Measurements from ENCODE around the gene UMAD1.

Gene UMAD1

DNA sequence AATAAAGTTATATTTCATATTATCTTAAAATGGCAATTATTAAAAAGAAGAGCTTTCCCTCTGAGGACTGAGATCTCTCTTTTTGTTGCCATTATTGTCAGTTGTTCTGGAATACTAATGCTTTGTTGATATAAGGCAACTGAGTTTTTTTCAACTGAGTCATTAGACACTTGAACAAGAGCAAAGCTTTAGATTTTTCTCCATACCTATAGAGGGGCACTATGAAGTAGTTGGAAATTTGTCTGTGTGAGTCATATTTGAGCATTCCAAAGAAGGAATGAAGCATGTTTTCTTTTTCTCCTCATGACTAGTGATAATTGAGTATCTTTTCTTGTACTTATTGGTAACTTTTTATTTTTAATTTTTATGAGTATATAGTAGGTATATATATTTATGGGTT is 53.3 kb downstream of the UMAD1 start:
- no peak for DNase-seq

DNA sequence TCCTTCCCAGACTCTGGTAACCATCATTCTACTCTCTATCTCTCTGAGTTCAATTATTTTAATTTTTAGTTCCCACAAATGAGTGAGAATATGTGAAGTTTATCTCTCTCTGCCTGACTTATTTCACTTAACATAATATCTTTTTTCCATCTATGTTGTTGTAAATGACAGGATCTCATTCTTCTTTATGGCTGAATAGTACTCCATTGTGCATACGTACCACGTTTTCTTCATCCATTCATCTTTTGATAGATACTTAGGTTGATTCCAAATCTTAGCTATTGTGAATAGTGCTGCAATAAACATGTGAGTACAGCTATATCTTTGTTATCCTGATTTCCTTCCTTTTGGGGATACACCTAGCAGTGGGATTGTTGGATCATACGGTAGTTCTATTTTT is 54.0 kb downstream of the UMAD1 start:
- no peak for DNase-seq

DNA sequence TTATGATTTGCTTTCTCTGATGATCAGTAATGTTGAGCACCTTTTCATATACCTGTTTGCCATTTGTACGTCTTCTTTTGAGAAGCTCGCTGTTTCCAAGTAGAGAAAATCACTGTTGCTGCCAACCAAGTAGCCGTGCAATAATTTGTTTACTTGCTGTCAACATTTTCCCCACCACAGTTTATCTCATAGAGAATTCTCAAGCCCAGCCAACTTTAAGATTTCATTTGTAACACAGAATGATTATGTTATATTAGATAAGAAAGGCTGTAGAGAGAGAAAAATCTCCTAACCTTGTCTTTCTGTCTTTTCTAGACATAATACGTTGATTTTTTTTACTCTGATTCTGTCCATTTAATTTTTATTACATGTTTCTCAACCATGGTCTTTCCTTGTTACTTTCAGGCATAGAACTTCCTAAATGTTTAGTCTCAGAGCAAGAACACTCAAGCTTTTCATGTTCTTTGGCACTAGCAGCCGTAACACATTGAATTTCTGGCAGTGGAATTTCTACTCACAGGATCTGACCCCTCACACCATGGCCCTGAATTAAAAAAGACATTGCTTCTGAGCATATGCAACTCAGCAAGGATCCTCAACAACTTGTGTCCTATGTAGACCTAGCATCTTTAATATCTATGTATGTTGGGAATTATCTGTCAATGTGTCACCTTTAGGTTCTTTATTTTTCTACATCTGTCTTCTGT is 54.7 kb downstream of the UMAD1 start:
- no peak for DNase-seq

DNA sequence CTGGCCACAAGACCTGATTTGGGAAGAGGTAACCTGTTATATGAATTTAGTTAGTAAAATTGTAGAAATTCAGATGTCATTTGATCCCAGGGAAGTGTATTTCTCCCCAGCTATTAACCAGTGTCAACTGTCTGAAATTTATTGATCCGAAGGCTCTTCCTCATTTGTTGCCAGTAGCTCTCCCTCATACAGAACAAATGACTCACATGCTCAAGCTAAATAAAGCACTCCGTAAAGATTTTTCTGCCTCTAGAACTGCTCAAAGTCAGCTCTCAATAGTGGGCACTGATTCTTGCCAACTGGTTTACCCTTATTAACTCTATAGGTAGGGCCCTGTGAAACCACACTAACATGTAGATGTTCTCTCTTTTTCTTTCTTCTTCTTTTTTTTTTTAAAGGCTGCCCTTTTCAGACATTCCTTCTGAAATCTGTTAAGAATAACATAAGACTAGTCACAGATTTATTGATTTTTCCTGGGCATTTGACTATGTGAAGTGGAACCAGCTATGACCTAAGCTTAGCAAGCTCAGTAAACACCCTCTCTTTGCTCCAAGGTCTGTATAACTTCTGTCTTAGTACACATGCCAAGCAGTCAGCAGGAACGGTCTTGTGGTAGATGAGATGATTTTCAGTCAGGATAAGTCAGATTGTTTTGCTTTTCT is 56.0 kb downstream of the UMAD1 start:
- DNase-seq, result no peak

DNA sequence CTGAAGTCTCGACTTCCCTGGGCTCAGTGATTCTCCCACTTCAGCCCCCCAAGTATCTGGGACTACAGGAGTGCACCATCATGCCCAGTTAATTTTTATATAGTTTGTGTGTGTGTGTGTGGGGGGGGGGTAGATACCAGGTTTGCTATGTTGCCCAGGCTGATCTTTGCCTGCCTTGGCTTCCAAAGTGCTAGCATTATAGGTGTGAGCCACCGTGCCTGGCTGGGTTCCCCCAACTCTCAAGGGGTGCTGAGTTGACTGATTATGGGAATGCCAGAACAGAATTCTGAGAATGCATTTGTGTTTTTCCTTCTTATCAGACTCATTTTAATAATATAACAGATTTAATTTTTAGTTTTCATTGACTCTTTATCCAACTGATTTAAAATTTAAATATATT is 58.4 kb downstream of the UMAD1 start:
- DNase-seq, result no peak

DNA sequence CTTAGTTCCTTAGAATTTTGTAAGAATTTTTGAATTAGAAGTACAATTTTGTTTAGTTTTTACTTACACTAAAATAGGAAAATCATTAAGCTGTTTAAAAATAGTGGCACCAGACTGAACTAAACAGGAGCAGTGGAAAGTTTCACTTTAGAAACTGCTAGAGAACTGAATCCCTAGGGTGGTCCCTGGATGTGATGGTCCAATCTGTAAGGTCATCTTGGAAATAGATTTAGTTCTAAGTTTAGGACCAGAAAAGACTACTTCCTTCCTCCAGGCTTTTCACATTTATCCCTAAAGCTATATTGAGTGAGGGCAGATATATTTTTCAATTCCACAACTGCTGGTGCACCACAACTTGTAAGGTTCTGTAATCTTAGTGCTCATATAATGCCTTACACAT is 58.8 kb downstream of the UMAD1 start:
- no peak for DNase-seq

DNA sequence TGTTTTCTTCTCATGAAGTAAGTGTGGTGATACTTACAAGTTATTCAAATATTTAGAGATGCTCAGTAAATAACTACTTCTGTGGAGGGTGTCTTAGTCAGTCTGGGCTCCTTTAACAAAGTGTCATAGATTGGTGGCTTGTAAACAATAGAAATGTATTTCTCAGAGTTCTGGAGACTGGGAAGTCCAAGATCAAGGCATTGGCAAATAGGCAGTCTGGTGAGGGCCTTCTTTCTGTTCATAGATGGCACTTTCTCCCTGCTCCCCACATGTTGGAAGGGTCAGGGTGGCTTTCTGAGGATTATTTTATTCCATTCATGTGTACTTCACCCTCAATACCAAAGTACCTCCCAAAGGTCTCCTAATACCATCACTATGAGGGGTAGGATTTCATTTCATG is 59.4 kb downstream of the UMAD1 start:
- DNase-seq, result no peak

DNA sequence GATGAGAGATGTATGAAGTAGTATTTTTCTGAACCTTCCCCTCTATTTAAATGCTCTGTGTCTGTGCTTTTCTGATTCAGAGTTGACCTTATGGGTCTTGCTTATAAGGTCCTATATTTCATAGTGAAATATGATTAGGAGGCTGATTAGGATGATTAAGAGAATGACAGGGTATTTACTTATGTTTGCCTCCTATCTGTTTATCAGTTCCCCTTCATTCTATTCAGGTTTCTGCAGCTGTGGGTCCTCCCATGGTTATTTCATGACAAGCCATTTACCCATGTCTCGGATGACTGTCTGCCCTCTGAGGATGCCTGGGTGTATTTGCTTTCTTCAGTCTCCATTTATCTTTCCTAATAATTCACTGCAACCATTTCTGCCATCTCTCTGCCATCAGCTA is 61.0 kb downstream of the UMAD1 start:
- DNase-seq, result no peak

DNA sequence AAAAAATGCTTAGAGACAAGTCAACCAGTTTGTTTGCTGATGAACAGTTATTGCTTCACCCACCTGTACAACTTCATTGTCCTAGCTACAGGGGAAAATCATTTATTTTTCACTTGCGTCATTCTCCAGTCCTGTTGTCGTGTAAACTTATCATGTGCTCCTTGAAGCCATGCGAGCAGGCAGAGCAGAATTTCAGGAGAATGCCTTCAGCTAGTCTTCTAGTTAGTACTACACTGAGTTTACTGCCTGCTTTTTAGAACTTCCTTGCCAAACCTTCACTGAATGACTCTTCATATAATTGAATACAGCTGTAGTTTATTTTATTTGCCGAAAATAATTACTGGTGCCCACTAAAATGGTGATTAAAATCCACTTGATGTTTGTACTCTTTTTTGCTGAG is 62.3 kb downstream of the UMAD1 start:
- no peak for DNase-seq

DNA sequence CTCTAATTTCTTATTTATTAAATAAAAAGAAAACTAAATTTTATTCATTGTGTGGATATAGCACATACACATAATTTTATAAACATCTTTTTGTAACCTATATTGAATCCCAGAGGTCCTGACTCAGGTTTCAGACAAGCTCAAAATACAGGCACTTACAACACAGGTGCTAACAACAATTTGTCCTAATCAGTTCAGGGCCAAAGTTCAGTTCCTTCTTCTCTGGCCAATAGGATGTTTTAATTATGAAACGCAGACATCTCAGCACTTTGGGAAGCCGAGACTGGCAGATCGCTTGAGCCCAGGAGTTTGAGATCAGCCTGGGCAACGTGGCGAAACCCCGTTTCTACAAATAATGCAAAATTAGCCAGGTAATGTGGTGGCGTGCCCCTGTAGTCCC is 62.9 kb downstream of the UMAD1 start:
- no peak for DNase-seq

DNA sequence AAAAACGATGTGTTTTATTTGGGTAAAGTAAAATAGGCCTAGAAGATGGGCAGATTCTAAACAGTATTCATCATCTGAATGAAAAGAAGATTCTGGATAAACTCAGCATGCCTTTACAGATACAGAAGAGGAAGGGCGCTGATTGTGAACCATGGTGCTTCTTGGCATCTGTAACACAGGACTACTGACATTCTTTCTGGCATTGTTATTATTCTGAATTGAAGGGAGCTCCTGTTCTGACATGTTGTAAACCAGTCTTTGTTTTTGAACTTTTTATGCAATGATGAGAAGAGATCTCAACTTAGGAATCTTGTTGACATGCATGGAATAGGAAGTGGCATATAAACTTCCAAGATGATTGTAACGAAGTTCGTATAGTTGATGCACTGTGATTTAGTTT is 64.3 kb downstream of the UMAD1 start:
- no peak for DNase-seq

DNA sequence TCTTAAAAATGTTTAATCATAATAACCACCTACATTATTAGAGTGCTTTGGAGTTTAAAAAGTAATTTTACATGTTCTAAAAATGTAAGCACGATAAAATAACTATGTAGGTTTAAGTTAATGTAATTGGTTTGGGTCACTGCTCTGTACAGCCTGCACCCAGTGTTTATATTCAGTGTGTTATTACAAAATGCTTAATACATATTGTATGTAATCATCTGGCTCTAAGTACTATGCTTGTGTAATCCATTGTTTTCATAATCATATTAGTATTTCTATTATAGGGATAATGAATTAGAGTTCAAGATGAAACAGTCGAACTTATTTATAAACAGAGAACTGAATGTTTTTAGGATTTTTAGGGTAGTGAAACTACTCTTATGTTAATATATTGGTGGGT is 64.8 kb downstream of the UMAD1 start:
- DNase-seq, result no peak

DNA sequence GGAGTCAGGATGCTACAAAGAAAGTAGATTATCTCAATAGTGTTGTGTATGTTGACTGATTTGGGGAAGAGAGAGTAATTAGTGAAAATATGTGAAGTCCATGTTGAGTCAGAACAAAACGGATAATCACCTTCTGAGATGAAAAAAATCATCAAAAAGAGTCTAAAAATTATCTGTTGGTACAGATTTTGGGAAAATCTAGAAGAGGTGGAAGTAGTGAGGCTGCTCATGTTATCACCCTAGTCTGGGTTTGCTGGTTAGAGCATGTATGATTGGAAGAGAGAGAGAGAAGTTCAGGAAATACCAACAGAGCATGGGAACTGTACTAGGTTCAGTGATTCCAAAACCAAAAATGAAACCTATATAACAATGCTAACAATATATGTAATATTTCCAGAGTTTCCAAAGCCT is 65.6 kb downstream of the UMAD1 start:
- no peak for DNase-seq

DNA sequence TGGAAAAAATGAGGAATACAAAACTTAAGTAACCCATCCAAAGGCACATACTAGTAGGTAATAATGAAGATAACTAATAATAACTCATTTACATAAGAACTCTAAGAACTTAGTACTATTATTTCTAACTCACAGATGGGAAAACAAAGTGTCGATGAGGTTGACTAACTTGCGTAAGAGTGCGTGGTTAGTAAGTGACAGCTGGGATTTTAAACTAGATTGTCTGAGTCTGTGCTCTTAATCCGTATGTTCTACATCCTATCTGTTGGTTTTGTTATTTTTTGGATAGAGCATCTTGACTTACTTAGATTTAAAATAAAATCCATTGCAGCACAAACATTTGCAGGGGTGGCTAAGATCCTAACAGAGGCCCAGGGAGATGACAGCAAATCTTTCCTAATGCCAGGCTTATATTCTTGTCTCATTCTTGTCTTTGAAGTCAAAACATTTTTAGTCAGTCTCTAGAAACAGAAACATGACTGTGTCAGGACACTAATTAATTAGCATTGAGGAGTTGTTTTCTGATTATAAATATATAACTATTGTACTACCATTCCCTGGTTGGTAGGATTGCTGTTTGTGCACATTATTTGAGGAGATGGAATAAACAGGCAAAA is 66.1 kb downstream of the UMAD1 start:
- no peak for DNase-seq

DNA sequence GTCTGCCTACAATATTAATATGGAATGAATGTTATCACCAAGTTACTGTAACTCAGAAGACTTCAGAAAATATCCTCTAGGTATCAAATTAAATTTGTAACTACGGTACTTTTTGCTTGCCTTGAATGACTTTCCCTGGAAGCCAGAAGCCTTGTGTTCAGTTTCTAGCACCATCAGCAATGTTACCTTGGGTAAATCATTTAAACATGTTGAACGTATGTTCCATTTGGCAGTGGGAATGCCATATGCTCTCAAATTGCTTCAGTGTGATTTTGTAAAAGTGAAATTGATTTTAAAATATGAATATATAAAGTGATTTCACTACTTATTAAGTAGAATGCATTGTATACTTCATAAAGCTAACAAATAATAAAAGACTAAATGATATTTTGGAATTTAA is 66.7 kb downstream of the UMAD1 start:
- no peak for DNase-seq

DNA sequence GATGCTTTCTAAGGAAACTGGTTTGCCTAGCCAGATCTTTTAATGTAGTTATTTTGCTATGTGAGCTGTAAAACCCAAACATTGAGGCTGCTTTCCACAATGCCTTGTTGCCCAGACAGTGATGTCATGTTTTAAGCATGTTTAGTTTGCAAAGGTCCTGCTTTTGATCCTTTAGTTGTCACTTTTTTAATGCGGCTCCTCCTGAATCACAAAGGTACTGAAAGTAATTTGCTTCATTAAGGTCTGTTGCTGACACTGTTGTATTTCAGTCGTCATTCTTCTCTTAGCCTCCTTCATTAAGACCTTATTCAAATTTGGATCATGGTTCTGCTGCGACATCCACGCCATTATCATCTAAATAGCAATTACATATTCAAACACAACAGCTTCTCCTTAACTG is 67.3 kb downstream of the UMAD1 start:
- no peak for DNase-seq

DNA sequence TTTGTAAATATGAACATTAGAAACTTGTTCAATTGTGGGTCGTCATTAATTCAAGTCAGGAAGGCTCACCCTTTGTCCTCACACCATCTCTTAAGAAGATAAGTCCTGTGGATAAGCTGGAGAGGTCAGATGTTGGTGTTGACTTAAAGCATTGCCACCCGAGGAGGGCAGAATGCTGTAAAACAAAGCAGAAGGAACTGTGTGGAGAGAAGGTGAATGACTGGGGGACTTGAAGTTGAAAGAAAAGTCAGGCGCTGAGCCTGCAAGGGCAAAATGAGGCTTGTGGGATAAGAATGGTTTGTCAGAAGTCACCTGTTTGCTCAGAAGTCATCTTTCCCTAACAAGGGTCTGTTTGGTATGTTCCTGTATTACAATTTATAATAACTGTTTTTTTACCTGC is 68.7 kb downstream of the UMAD1 start:
- no peak for DNase-seq

DNA sequence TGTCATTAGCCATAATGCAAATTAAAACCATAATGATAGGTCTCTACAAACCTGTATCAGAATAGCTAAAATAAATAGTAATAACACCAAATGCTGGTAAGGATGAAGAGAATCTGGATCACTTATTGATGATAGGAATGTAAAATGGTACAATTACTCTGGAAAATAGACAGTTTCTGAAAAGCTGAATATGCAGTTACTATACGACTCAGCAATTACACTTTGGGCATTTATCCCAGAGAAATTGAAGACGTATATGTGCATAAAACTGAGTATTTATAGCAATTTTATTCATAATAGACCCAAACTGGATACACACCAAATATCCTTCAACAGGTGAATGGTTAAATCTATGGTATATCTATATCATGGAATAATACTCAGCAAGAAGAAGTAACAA is 69.9 kb downstream of the UMAD1 start:
- no peak for DNase-seq

DNA sequence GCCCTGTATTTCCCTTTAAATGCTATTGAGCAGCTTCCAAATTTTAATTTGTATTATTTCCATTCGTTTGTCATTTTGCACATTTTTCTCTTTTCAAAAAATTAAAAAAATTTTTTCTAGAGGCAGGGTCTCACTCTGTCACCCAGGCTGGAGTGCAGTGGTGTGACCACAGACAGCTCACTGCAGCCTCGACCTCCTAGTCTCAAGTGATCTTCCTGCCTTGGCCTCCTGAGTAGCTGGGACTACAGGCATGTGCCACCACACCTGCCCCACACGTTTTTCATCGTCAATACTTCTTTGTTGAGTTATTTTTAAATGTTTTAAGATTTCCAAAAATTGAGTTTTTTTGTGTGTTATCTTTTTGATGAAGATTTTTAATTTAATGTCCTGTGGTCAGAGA is 73.2 kb downstream of the UMAD1 start:
- DNase-seq, result no peak

DNA sequence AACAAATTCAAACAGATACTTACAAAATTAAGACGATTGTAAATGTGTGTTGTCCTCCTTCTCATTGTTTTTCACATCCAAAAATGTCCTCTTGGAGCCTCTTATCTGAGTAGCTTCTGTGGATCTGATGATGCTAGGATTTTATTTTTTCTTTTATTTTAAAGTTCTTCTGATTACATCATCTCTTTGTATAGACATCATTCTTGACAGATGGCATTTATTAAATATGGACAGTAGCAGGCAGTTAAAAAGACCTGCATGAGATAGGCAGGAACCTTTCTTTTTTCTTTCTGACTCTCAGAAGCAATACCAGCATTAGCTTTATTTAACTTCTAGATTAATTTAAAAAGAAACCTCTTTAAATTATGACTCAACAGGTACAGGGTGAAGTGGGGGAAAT is 77.9 kb downstream of the UMAD1 start, which contains the start of gene RPA3:
RPA3 (minus strand) TSS at position 116 of the 400 bp plus-strand sequence. CDS start 78,189 bp downstream, outside the sequence.
- no peak for DNase-seq

DNA sequence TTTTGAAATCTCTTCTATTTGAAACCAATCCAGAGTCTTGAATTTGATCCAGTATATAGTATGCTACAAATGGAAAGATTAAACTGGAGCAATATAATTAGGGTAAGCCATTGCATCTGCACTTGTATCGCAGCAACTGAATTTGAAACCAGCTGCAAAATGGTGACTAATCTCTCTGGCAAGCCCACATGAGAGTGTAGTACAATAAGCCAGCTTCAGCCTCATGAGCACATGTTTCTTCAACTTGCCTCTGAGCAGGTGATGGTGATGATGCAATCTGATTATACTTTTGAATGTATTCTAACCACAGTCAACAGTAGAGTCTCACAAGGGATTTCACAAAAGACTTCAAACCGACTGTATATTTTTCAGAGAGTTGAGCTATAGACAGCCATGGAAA is 78.7 kb downstream of the UMAD1 start:
- peak; percentile 43 to 61 for DNase-seq

DNA sequence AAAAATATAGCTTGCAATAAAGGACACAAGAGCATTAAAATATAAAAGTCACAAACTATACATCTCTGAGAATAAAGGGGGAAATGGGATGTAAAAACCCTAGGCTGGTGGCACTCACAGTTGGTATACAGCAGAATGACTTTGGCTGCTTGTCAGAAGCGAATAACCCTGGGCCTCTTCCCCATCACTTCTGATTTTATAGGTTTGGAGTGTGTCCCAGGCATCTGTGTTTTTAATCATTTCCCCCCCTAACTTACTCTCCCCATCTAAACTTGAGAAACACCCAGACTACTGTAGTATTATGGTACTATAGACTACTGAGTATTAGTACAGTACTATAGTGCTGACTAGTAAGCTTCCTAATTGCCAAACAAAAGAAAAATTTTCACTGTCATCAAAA is 79.6 kb downstream of the UMAD1 start:
- DNase-seq, result no peak

DNA sequence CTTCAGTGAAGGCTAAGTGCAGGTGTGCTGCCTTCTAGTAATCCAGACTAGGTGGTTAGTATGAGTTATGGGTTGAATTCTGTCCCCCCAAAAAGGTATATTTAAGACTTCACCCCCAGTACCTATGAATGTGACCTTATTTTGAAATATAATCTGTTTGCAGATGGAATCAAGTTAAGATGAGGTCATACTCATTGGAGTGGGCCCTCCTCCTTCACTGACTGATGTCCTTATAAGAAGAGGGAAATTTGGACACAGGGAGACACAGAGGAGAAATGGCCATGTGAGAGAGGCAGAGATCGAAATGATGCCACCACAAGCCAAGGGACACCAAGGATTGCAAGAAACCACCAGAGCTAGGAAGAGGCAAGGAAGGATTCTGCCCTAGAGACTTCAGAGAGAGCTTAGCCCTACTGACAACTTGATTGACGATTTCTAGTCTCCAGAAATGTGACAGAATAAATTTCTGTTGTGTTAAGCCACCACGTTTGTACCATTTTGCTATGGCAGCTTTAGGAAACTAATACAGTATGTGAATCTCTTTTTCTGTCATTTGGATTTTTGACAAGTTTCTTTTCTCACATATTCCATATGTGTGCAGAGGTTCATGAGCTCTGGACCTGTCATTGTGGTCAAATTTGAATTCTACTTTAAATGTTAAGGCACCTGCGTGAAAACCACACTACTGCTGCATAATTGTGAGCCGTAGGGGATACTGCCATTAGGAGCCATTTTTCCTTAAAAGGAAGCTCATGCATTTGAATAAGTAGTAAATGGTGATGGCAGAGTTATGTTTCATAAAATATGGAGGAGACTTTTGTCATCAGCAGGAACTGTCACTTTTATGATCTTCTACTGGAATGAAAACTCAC is 80.4 kb downstream of the UMAD1 start:
- DNase-seq, result no peak

Data from inflammatory macrophage (primary cell).